Effector CD4-positive, alpha-beta T cell (primary cell): Measurements from ENCODE around the gene POM121C.
"Not testable (repeated sequence)": the region's sequence is repeated elsewhere in the genome, so short reads cannot be mapped to it uniquely, and the experiment has no call there.

Experiments
- DNase-seq: peaks from one replicate; pipeline ENCODE4 v3.0.0-alpha.2; 2020
- total RNA-seq: gene quantifications from one replicate; lab custom pipeline; 2026; lab: John Stamatoyannopoulos, UW

The POM121C gene
- total RNA-seq, result 58.0 reads per million, percentile 71 among the genes with 10 or more reads in this experiment

GRCh38 chr7:75485979-75486643 is at the start of gene POM121C:
POM121C (minus strand) TSS chr7:75486299; CDS start chr7:75441496, 44,803 bp downstream.
- peak; percentile 81 for DNase-seq

- DNase-seq, result no peak
These were observed 48.7 kb upstream of the POM121C start for GRCh38 chr7:75534727-75535307.

DNA sequence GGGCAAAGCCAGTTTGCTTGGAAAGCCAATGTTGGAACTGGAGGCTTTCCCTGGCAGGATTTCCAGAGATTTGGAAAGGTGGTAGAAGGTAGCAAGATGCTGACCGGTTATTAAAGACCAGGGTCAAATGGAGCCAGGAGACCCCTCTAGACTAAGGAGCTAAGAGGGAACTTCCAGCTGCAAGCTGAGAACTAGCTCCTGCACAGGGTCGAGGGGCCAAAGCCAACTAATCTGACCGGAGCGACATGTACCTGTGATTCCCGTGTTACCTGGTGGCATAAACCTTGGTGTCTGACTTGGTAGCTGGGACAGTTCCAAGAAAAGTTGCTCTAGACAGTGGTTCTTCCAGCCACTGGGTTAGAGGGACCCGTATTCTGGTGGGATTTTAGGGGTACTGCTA is 47.8 kb upstream of the POM121C start:
- no peak for DNase-seq

DNA sequence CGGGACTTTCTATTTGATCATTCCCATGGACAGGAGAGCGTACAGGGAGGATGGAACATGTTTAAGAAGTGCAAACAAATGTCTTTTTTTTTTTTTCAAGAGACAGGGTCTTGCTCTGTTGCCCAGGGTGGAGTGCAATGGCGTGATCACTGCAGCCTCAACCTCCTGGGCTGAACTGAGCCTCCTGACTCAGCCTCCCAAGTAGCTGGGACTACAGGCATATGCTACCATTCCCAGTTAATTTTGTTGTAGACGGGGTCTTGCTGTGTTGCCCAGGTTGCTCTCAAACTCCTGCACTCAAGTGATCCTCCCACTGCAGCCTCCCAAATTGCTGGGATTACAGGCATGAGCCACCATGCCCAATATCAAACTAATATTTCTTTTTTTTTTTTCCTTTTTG is 46.5 kb upstream of the POM121C start:
- no peak for DNase-seq

GRCh38 chr7:75531359-75531821 is 45.3 kb upstream of the POM121C start:
- DNase-seq, result no peak

GRCh38 chr7:75527224-75527722 is 41.2 kb upstream of the POM121C start:
- not testable (repeated sequence) for DNase-seq

GRCh38 chr7:75521727-75522126 is 35.6 kb upstream of the POM121C start:
- not testable (repeated sequence) for DNase-seq

DNA sequence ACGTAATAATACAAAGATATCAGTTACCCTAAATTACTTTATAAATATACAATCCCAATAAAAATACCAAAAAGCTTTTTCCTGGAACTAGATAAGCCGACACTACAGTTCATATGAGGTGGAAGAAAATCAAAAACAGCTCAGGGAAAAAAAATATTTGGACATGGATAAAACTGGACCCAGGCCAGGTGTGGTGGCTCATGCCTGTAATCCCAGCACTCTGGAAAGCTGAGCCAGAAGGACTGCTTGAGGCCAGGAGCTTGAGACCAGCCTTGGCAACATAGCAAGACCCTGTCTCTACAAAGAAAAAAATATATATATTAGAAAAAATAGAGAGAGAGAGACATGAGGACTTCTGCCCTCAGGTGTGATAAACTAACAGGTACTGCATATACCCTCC is 32.7 kb upstream of the POM121C start:
- not testable (repeated sequence) for DNase-seq

DNA sequence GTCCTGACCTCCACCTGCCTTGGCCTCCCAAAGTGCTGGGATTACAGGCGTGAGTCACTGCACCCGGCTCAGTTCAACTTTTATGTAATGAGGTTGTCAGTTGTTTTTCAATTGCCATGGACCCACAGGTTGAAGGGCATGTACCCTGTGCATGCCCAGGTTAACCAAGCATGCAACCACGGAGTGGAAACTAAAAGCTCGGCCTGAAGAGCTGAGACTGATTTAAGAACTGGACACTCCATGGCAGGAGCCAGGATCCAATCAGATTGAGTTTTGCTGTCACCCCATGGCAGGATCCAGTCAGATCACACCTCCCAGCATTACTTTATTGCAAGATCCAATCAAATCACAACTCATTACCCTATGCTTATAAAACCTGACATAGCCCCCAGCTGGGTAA is 22.9 kb upstream of the POM121C start:
- DNase-seq, result not testable (repeated sequence)

GRCh38 chr7:75492020-75492419 is 5.9 kb upstream of the POM121C start, which contains the start of gene SPDYE5:
SPDYE5 (plus strand) TSS chr7:75492320; CDS start chr7:75494048, 1,728 bp downstream.
- not testable (repeated sequence) for DNase-seq

DNA sequence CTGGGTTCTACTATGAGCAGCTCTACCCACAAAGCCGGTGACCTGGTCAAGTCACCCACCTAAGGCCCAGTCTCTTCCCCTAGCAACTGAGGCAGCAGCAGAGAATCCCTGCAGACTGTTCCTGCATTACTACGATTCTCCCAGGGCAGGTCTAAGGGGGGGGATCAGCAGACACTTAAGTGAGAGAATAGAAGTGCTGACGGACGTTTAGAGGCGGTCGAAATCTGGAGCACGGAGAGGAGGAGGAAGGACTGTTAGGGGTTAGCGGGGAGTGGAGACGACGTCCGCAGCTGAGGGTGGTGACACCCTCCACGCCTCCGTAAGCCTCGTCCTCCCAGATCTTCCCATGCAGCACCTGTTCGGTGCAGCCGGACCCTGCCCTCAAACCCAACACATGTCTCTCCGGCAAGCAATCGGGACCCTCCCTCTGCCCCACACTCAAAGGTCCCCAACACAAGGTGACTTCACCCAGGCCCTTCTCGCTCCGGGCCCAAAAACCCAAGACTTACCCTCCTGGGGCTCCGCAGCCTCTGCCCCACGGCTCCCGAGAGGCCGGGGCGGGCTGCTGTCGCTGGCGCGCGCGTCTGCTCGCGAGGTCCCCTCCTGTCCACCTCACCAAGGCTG is 632 bp downstream of the POM121C start:
- DNase-seq, result not testable (repeated sequence)

- DNase-seq, result not testable (repeated sequence)
These were observed 5.8 kb downstream of the POM121C start for GRCh38 chr7:75480313-75480712.

DNA sequence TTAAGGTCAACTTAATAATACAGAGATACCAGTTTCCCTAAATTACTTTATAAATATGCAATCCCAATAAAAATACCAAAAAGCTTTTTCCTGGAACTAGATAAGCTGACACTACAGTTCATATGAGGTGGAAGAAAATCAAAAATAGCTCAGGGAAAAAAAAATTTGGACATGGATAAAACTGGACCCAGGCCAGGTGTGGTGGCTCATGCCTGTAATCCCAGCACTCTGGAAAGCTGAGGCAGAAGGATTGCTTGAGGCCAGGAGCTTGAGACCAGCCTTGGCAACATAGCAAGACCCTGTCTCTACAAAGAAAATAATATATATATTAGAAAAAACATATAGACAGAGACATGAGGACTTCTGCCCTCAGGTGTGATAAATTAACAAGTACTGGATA is 8.6 kb downstream of the POM121C start:
- not testable (repeated sequence) for DNase-seq

DNA sequence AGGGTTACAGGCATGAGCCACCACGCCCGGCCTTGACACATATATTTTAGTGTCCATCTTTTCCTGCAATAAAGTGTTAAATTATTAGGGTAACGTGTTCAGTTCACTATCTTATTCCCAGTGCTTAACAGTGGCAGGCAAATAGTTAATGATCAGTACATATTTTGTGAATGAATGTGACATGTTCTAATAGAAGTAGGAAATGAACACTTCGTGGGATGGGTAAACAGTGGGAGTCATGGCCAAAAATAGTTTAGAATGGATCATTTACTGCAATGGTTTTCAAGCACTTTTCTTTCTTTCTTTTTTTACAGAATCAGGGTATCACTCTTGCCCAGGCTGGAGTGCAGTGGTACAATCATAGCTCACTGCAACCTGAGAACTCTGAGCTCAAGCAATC is 15.9 kb downstream of the POM121C start:
- not testable (repeated sequence) for DNase-seq

DNA sequence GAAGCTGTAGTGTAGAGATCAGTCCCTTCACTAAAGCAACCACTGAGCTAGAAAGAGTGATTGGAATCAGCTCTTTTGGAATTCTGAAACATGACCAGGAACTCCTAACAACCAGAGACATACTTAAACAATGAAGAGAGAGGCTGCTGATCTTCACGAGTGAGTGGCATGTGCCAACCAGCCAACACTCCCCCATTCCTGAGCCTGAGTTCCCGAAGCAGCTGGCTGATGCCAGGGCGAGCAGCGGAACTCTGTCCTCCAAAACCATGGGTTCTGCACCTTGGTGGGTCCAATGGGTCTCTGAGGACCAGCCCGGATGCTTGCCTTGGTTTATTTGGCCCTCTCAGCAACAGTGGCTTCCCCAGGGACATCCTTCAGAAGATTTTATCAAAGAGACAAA is 25.6 kb downstream of the POM121C start:
- not testable (repeated sequence) for DNase-seq

GRCh38 chr7:75458034-75458433 is 28.1 kb downstream of the POM121C start:
- DNase-seq, result not testable (repeated sequence)

DNA sequence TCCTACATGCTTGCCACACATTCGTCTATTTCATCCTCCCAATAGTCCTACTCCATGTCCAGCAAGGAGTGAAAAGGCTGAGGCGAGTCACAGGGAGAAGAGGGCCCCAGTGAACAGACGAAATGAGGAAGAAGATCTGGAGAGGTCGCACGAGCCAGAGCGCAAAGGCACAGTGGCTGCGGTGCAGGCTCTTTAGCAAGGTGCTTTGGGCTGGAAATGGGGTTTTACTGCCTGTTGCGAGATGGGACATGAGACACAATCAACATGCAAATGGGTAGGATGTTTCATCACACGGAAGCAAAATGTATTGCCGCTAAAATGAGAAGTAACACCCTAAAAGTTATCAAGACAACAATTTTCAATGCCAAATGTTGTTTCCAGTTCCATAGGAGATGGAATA is 29.7 kb downstream of the POM121C start:
- not testable (repeated sequence) for DNase-seq

DNA sequence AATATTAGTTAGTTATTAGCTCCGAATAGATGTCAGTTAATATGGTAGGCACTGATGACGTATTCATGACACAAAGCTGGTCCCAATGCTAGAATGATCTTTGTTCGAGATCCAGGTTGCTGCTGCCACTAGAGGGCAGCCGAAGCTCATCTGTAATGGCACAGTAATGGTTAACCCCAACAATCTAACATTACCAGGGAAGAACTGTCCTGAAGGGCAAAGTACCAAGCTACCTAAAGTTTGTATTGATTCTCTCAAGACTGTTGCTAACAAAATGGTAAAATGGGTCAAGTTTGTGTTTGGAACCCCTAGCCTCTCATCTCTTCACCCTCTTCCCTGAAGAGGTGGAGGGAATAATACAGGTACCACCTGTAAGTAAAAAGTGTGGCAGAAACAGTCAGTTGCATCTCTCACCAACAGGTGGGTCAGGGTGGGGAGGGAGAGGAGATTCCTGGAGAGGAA is 33.6 kb downstream of the POM121C start:
- not testable (repeated sequence) for DNase-seq

GRCh38 chr7:75449946-75450345 is 36.2 kb downstream of the POM121C start:
- DNase-seq, result not testable (repeated sequence)

- not testable (repeated sequence) for DNase-seq
These were observed 43.5 kb downstream of the POM121C start for GRCh38 chr7:75442465-75443111.

- DNase-seq, result not testable (repeated sequence)
These were observed 44.0 kb downstream of the POM121C start for GRCh38 chr7:75442101-75442464.

- not testable (repeated sequence) for DNase-seq
These were observed 47.1 kb downstream of the POM121C start for GRCh38 chr7:75439000-75439399.

DNA sequence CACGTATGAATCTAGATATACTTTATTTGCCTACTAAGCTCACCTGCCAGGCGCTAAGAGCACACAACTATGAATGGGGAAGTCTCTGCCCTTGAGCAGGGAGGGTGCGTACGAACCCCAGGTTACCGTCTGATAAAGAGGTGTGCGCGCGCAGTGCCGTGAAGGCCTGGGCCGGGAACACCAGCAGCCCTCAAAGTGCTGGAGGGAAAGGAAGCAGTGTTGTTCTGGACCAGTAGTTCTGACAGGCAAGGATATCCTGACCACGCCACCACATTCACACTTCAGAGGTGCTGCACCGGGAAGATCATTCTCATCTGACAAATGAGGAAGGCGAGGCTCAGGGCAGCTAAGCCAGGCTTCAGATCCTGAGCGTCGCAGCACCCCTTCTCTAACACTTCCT is 62.6 kb downstream of the POM121C start:
- DNase-seq, result not testable (repeated sequence)
